Body of pancreas (tissue), 4 donors: ENCODE measurements around the gene KIF3B. TPM values are rescaled to one million over a fixed set of nuclear protein-coding genes. Genes with fewer than 3 reads are reported as not detected.

Experiments used
- ATAC-seq: fragments of 150-250 bp; one replicate; pipeline ENCODE4 v1.9.1; 2016
- DNase-seq, 4 donors: peaks; one replicate each; pipeline ENCODE4 v3.0.0-alpha.2; 2019
- H3K27ac ChIP-seq, 4 donors: fragments of 200-600 bp; sonication (generic); 1 replicate in 3 of 4; 2 replicates in 1 of 4; pipeline versions ENCODE4 v1.5.1 to v1.6.1; 2016 to 2019; ENCODE audit warnings: mild to moderate bottlenecking in 1 of 4, mixed read lengths in 1 of 4, moderate library complexity in 1 of 4
- H3K27me3 ChIP-seq, 2 donors: fragments of 200-600 bp; sonication (generic); one replicate each; pipeline ENCODE4 v1.6.0; 2016; ENCODE audit warnings: mild to moderate bottlenecking in 1 of 2
- H3K36me3 ChIP-seq, 2 donors: fragments of 200-600 bp; sonication (generic); replicated peaks in 1 of 2; 2 replicates each; pipeline ENCODE4 v1.5.1; 2016; ENCODE audit warnings: low read depth in 2 of 2; ENCODE audit not compliant: insufficient read depth in 1 of 2
- H3K4me1 ChIP-seq: fragments of 200-600 bp; sonication (generic); one replicate; pipeline ENCODE4 v1.6.0; 2016
- H3K4me3 ChIP-seq, 2 donors: fragments of 200-600 bp; sonication (generic); 1 replicate in 1 of 2; 2 replicates in 1 of 2; pipeline ENCODE4 v1.5.1; 2016 to 2019
- H3K9me3 ChIP-seq, 3 donors: fragments of 200-600 bp; sonication (generic); 1 replicate in 2 of 3; 2 replicates in 1 of 3; pipeline ENCODE4 v1.5.1; 2016
- CTCF ChIP-seq, 7 experiments: fragments of 450-650 bp in 4 of 7; fragments of 200-600 bp in 3 of 7; sonication (generic) in 3 of 7; IDR thresholded peaks; one replicate each; pipeline ENCODE4 v1.5.1; 2016 to 2019; ENCODE audit warnings: antibody characterized with exemption in 7 of 7
- POLR2A ChIP-seq, 3 donors: fragments of 450-650 bp; IDR thresholded peaks; one replicate each; pipeline ENCODE4 v1.6.1; 2016; ENCODE audit warnings: antibody characterized with exemption in 3 of 3, mild to moderate bottlenecking in 2 of 3
- WGBS, 2 donors: methylation state at CpG; one replicate each; pipeline ENCODE4 v1.1.5; 2017; 5-methylcytosine and 5-hydroxymethylcytosine counted together
- intact Hi-C: fragments of 100-400 bp; cut with DNase I; formaldehyde crosslinking; loops from one replicate; pipeline ENCODE4 v1.15.1; 2023
- total RNA-seq, 2 donors: library from RNA; depleted of rRNA; stranded (reverse); fragments of >200 nt; gene quantifications; one replicate each; pipeline ENCODE4 v1.1.0, GENCODE V29; 2016

Gene KIF3B
- total RNA-seq, 2 donors from 2014 or later = 23.1 to 28.3 TPM

- H3K4me3 ChIP-seq = no peak overlapping the region
- peak overlapping the region; percentile 83 to 87 (median 83) for H3K27ac ChIP-seq
- no peaks in the 10 kb centered on the region for H3K27me3 ChIP-seq
- 29 to 35% methylated on average over 15 of the region's 15 CpGs for WGBS, 2 donors
- DNase-seq (peak; percentile 65 to 85 (median 75)), ATAC-seq (peak; percentile 95)
- no peaks in the 10 kb centered on the region for H3K9me3 ChIP-seq
- peak in 1 of 3 donors; percentile 31 for TF ChIP-seq POLR2A (IDR thresholded peaks at IDR 0.05)
- no peak for TF ChIP-seq CTCF (IDR thresholded peaks at IDR 0.05)
- no peaks in the 10 kb centered on the region for H3K36me3 ChIP-seq
- peaks cover 59% of the 10 kb centered on the region for H3K4me1 ChIP-seq
- intact Hi-C loops = no loop called here
Measured at GRCh38 chr20:32289661-32290431, 12.4 kb downstream of the KIF3B start.

- no peaks in the 10 kb centered on the region for H3K36me3 ChIP-seq
- TF ChIP-seq CTCF (IDR thresholded peaks at IDR 0.05) (no peak), POLR2A (IDR thresholded peaks at IDR 0.05) (no peak)
- no peak overlapping the region for H3K4me3 ChIP-seq
- H3K4me1 ChIP-seq = peaks cover 46% of the 10 kb centered on the region
- H3K27ac ChIP-seq = peak overlapping the region in 1 of 4 donors; percentile 83
- no peaks in the 10 kb centered on the region for H3K27me3 ChIP-seq
- intact Hi-C loops = no loop called here
- WGBS, 2 donors = 74 to 83% methylated on average over 1 of the region's 1 CpG
- DNase-seq (no peak), ATAC-seq (no peak)
- H3K9me3 ChIP-seq = no peaks in the 10 kb centered on the region
Measured at GRCh38 chr20:32291166-32291565, 13.7 kb downstream of the KIF3B start.

- TF ChIP-seq POLR2A (IDR thresholded peaks at IDR 0.05) (no peak), CTCF (IDR thresholded peaks at IDR 0.05) (no peak)
- Histone ChIP-seq H3K36me3 (no peaks in the 10 kb centered on the region), H3K4me1 (peaks cover 46% of the 10 kb centered on the region), H3K27ac (no peak overlapping the region), H3K4me3 (no peak overlapping the region), H3K9me3 (no peaks in the 10 kb centered on the region), H3K27me3 (no peaks in the 10 kb centered on the region)
- 94 to 95% methylated on average over 7 to 8 of the region's 8 CpGs for WGBS, 2 donors
- DNase-seq (no peak), ATAC-seq (no peak)
- intact Hi-C loops = no loop called here
Measured at GRCh38 chr20:32292548-32292947, 15.1 kb downstream of the KIF3B start.

- DNase-seq = no peak
- TF ChIP-seq CTCF (IDR thresholded peaks at IDR 0.05) = no peak
- Histone ChIP-seq H3K4me1 (peaks cover 49% of the 10 kb centered on the region), H3K9me3 (no peaks in the 10 kb centered on the region), H3K27ac (no peak overlapping the region), H3K4me3 (no peak overlapping the region), H3K27me3 (no peaks in the 10 kb centered on the region), H3K36me3 (no peaks in the 10 kb centered on the region)
- WGBS, 2 donors = 53 to 72% methylated on average over 4 of the region's 4 CpGs
- no peak for ATAC-seq
- intact Hi-C loops = no loop called here
Measured at GRCh38 chr20:32294071-32294470, 16.6 kb downstream of the KIF3B start.

- intact Hi-C loops = no loop called here
- H3K36me3 ChIP-seq = no peaks in the 10 kb centered on the region
- no peaks in the 10 kb centered on the region for H3K9me3 ChIP-seq
- no peak for DNase-seq
- whole genome bisulfite sequencing, 2 donors = 58% methylated on average over 6 of the region's 6 CpGs
- H3K27me3 ChIP-seq = no peaks in the 10 kb centered on the region
- H3K4me1 ChIP-seq = peaks cover 33% of the 10 kb centered on the region
- ATAC-seq = no peak
- TF ChIP-seq POLR2A (IDR thresholded peaks at IDR 0.05) = no peak
- no peak for TF ChIP-seq CTCF (IDR thresholded peaks at IDR 0.05)
- no peak overlapping the region for H3K4me3 ChIP-seq
- H3K27ac ChIP-seq = peak overlapping the region in 3 of 4 donors; percentile 10 to 53 (median 21)
Measured at GRCh38 chr20:32296412-32296811, 19.0 kb downstream of the KIF3B start.
